ENCODE measurements around the gene FZD10.

DNA sequence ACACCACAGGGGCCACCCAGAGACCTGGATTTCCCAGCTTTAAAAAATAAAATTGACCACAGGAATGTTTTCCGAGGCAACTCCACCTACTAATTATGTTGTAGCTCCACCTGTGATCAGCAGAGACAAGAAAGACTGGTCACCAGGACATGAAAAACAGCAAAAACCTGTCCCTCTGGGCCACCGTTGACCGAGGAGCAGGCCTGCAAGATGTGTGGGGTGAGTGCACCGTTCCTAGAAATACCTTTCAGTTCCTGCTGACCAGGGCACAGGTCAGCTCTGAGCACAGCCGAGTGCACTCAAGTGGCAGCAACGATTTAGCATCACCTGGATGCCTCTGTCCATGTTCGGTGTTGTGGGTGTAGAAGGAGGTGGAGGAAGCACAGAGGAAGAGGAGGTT lies 16.9 kb downstream of the FZD10 start:
- TF ChIP-seq CTCF (IDR thresholded peaks at IDR 0.05 in 8 of 11, conservative IDR thresholded peaks at IDR 0.05 in 3 of 11) (no peak), POLR2A (IDR thresholded peaks at IDR 0.05) (no peak)

Data from spleen (tissue), 7 donors.